ENCODE results near the gene GPC5. TPM values are rescaled to one million over a fixed set of nuclear protein-coding genes. Genes with fewer than 3 reads are reported as not detected.

GPC5 gene
- polyA plus RNA-seq, 3 donors = 0.04 to 1.0 TPM; not detected in 1

DNA sequence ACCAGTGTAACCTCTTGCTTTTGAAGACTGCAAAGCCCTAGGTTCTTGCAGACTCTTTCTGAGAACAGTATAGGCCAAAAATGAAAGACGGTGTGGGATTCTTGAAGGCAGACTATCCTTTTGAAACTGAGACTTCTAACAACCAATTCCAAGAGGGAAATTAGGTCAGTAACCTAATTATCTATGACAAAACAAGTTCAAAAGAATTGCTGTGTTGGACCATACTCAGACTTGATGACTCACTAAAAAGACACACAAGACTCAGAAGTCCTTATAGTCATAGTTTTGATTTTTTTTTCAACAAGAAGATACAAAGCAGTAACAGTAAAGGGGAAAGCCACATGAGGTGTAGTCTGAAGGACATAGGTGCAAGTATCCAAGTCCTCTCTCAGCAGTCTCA is 1204.1 kb downstream of the GPC5 start:
- 62 to 85% (median 62%) methylated on average over 1 of the region's 1 CpG for WGBS, 3 donors
- H3K27ac ChIP-seq (ENCODE audit: low read depth, low read length) = no peak overlapping the region

DNA sequence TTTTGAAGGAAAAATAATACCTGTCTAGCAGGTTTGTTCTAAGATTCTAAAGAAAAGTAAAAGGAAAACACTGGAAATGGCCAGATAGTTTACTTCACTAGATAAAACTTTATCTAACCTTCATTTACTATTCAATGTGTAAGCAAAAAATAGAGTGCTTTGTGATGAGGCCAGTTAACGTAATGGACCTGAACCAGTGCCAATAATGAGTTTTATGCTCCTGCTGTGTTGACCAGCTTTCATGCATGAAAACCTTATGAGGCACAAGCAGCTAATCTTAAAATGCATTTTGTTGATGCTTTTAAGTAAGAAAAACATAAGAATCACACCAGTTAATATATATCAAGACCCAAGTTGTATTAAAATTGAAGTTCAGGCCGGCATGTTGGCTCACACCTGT is 1211.0 kb downstream of the GPC5 start:
- H3K27ac ChIP-seq (ENCODE audit: low read depth, low read length) = no peak overlapping the region
- WGBS, 3 donors = 66 to 73% (median 67%) methylated on average over 2 of the region's 2 CpGs

DNA sequence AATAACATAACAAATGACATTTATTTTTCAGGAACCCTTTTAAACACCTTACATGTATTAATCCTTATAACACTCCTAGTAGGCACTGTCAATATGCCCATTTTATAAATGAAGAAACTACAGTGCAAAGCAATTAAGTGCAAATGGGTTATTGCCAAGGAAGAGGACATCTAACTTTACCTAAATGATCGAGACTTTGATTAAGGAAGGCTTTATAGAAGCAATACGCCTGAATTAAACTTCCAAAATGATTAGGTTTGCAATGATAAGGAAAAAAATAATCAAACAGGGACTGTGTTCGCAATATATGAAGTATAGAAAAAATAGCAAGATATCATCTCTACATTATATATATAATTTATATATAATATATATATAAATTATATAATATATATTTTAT is 1214.5 kb downstream of the GPC5 start:
- WGBS, 3 donors = 87 to 94% (median 92%) methylated on average over 3 of the region's 3 CpGs

DNA sequence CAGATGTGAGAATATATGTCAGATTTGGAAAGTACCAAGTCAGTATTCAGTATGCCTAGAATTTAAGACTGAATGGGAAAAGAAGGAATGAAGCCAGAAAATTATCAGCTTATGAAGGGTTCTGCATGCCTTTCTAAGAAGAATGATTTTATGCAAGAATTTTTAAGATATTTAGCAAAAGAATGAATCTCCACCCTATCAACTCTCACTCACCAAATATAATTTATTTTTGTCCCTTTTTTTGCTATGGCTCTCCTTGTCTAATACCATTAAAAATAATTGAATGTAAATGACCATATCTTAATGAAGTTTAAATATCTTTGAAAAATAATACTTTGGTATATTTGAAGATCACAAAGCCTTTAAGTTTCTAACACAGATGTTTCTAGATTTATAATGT is 1215.5 kb downstream of the GPC5 start:
- H3K27ac ChIP-seq (ENCODE audit: low read depth, low read length) = no peak overlapping the region

More for the DNA sequence above, 1214.5 kb downstream of the GPC5 start:
- H3K27ac ChIP-seq (ENCODE audit: low read depth, low read length) = no peak overlapping the region

- WGBS, 3 donors = 86 to 92% (median 89%) methylated on average over 5 of the region's 5 CpGs
These were observed 1223.6 kb downstream of the GPC5 start for GRCh38 chr13:92621985-92622384.

DNA sequence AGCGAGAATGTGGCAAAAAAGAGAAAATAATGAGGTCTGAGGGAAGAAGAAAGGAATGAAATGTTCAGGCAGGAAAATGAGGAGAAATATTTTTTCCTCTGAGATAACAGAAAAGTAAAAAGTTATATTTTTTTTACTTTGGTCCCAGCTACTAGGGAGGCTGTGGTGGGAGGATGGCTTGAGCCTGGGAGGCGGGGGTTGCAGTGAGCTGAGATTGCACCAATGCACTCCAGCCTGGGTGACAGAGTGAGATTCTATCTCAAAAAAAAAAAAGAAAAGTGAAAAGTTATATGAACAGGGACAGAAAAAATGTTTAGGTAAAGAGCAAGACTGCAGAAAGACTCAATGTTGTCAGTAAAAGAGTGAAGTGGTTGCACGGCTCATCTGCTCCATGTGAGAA is 1224.5 kb downstream of the GPC5 start:
- WGBS, 3 donors = 70 to 82% (median 76%) methylated on average over 3 of the region's 3 CpGs
- H3K27ac ChIP-seq (ENCODE audit: low read depth, low read length) = no peak overlapping the region

More at GRCh38 chr13:92621985-92622384, 1223.6 kb downstream of the GPC5 start:
- no peak overlapping the region for H3K27ac ChIP-seq (ENCODE audit: low read depth, low read length)

GRCh38 chr13:92626274-92626673 is 1227.9 kb downstream of the GPC5 start:
- no peak overlapping the region for H3K27ac ChIP-seq (ENCODE audit: low read depth, low read length)
- WGBS, 3 donors = 75 to 82% (median 77%) methylated on average over 4 of the region's 4 CpGs

GRCh38 chr13:92640936-92641335 is 1242.5 kb downstream of the GPC5 start:
- WGBS, 3 donors = 73 to 87% (median 80%) methylated on average over 5 of the region's 5 CpGs
- no peak overlapping the region for H3K27ac ChIP-seq (ENCODE audit: low read depth, low read length)

DNA sequence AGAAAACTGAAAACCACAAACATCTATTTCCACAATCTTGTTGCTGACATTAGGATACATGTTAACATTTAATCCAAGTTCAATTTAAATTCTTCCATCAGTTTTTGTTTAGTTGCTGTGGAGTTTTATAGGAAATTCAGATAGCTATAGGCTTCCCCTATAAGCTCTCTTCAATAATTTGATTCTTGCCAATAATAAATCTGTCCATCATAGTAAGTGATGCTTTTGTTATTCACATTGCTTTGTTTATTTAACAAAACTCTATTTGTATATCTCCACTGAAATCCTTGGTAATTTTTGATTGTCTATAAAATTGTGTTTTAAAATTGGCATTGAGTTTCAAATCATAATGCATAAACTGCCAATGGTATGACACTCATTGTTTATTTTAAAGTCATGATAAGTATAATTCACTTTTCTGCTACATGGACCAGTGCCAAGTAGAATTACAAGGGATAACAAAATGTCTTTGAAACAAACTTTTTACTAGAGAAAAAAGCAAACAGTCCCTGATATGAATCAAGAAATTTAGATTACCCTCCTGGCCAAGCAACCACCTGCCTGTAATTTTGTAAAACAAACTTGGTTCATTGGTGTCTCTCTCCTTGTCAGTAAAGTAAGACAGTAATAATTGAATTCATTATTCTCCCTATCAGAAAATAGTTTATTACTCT is 1250.9 kb downstream of the GPC5 start:
- H3K27ac ChIP-seq (ENCODE audit: low read depth, low read length) = no peak overlapping the region

DNA sequence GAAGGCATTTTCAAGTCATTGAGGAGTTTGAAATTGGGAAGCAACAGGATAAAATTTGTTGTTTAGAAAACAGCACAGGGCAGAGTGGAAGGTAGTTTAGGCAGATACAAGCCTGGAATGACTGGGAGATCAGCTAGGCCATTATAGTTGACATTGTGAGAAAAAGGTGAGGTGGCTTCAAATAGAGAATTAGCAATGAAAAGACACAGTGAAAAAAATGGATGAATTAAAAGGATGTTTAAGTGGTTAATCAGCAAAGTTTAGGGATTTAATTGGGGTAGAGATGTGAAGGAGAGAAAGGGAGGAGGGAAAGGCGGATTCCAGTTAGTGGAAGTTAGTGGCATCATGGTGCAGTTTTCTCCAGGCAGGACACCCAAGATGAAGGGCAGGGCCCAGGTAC is 1257.7 kb downstream of the GPC5 start:
- WGBS, 3 donors = 82 to 92% (median 90%) methylated on average over 1 of the region's 1 CpG
- H3K27ac ChIP-seq (ENCODE audit: low read depth, low read length) = no peak overlapping the region

GRCh38 chr13:92656648-92657047 is 1258.2 kb downstream of the GPC5 start:
- WGBS, 3 donors = 52 to 93% (median 89%) methylated on average over 7 of the region's 7 CpGs
- H3K27ac ChIP-seq (ENCODE audit: low read depth, low read length) = no peak overlapping the region

DNA sequence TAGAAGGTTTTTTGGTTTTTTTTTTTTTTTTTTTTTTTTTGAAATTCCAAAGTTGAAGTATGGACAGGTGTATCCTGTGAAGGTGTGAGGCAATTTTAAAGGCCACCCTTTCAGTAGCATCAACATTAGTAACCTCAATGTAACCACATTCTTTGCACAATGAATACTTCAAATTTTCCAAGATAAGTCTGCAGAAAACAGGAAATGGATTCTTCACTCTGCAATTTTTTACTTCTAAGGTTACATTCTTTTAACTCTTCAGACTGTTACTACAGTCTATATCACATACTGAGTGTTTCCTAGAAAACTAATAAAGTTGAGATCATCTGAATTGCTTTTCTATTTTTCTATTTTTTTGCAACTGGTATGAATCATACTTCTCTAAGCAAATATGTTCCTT is 1259.1 kb downstream of the GPC5 start:
- H3K27ac ChIP-seq (ENCODE audit: low read depth, low read length) = no peak overlapping the region

- no peak overlapping the region for H3K27ac ChIP-seq (ENCODE audit: low read depth, low read length)
- WGBS, 3 donors = 85 to 87% (median 86%) methylated on average over 5 of the region's 5 CpGs
These were observed 1259.9 kb downstream of the GPC5 start for GRCh38 chr13:92658293-92658692.

DNA sequence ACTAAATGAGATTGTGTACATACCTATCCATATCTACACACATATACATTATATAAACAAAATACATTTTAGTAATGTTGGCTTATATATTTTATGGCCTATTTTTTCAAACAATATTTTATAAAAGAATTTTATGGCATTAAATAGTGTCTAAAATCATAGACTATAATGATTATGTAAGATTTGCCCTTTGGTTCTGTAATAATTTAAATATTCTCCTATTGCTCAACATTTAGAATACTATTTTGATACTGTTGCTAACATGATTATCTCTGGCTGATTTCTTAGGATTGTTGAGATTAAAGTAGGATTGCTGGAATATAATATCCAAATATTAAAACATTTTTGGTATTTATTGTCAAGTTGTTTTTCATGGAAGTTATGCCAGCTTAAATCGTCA is 1263.0 kb downstream of the GPC5 start:
- no peak overlapping the region for H3K27ac ChIP-seq (ENCODE audit: low read depth, low read length)
- 78 to 88% (median 82%) methylated on average over 1 of the region's 1 CpG for WGBS, 3 donors

DNA sequence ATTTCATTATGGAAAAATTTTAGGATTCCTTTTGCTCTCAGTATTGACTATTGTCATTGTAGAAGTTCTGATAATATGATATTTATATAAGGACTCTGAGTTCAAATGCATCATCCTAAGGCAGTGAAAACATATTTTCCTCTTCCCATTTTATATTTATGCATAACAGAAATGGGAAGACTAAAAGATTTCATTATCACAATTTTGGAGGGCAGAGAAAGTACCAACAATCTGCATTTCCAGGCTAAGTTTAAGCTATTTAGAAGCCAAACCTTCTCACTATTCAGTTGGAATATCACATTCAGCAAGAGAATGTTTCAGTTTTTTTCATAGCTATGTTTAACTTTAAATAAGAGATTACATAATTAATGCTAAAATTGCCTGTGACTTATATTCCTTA is 1269.7 kb downstream of the GPC5 start:
- no peak overlapping the region for H3K27ac ChIP-seq (ENCODE audit: low read depth, low read length)

DNA sequence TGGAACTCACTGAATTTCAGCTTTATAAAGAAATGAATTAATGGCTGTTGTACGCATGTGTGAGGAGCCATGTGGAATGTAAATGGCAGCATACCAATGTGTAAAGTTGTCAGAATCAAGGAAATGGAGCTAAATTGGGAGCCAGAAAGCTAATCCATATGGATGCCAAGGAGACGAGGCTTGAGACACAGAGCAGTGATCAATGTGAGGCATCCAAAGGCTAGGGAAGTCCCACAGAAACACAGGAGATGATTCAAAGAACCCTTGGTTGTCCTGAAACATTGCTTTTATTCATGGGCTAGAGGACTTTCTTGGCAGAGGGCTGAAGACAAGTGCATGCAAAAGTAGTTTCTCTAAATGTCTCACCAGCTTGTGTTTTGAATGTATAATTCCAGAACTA is 1271.7 kb downstream of the GPC5 start:
- WGBS, 3 donors = 85 to 90% (median 89%) methylated on average over 2 of the region's 2 CpGs
- H3K27ac ChIP-seq (ENCODE audit: low read depth, low read length) = no peak overlapping the region

- WGBS, 3 donors = 66 to 82% (median 76%) methylated on average over 2 of the region's 2 CpGs
These were observed 1273.4 kb downstream of the GPC5 start for GRCh38 chr13:92671821-92672220.

DNA sequence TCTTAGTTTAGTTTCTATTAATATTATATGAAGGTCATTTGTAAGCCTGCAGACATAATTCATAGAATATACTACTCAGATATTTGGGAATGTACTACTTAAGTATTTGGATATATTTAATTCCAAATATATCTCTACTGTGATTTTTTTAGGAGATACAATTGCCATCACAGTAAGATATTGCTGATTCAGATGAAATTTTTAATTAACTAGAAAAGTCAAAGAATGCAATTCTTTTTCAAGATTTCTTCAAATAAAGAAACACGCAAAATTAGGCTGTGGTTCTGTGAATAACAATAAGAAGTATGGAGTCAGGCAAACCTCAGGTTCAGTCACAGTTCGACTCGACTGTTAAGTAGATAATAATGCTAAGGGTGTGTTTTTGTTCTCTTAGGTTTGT is 1277.8 kb downstream of the GPC5 start:
- H3K27ac ChIP-seq (ENCODE audit: low read depth, low read length) = no peak overlapping the region
- WGBS, 3 donors = 76 to 91% (median 84%) methylated on average over 3 of the region's 3 CpGs

More at GRCh38 chr13:92671821-92672220, 1273.4 kb downstream of the GPC5 start:
- no peak overlapping the region for H3K27ac ChIP-seq (ENCODE audit: low read depth, low read length)

GRCh38 chr13:92677571-92677970 is 1279.2 kb downstream of the GPC5 start:
- 30 to 59% (median 51%) methylated on average over 4 of the region's 4 CpGs for WGBS, 3 donors

DNA sequence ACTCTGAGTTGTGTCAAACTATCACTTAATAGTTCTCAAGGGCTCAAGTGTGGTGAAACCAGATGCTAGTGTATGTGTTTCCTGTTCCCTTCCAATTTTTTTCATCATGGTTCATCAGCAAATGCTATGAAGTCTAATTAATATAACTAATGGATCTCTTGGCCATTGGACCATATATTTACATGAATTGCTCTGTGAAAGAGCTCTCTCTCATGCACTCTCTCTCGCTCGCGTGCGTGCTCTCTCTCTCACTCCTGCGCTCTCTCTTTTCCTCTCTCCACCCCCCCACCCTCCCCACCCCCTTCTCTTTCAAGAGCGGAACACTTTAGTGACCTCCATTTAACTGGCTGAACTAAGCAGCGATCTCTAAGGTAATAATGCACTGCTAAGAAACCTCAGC is 1281.2 kb downstream of the GPC5 start:
- 89 to 95% (median 91%) methylated on average over 7 of the region's 7 CpGs for WGBS, 3 donors
- H3K27ac ChIP-seq (ENCODE audit: low read depth, low read length) = no peak overlapping the region

More at GRCh38 chr13:92677571-92677970, 1279.2 kb downstream of the GPC5 start:
- H3K27ac ChIP-seq (ENCODE audit: low read depth, low read length) = no peak overlapping the region

GRCh38 chr13:92681239-92681638 is 1282.8 kb downstream of the GPC5 start:
- WGBS, 3 donors = 77 to 84% (median 79%) methylated on average over 4 of the region's 4 CpGs
- no peak overlapping the region for H3K27ac ChIP-seq (ENCODE audit: low read depth, low read length)
